K562 (cell line): Measurements from ENCODE around the gene TRANK1. TPM values are rescaled to one million over a fixed set of nuclear protein-coding genes. Genes with fewer than 3 reads are reported as not detected.
A peak's percentile ranks its signal among the peaks of the same experiment; 100 is the strongest.

Experiments
- CHD1 ChIP-seq: fragments of 200-600 bp; sonication (generic); IDR thresholded peaks from one replicate; pipeline ENCODE4 v1.6.1; 2012; ENCODE audit warnings: mild to moderate bottlenecking, moderate library complexity, low read length, inconsistent platforms
- HNRNPUL1 ChIP-seq: fragments of 200-400 bp; formaldehyde crosslinking; IDR thresholded peaks from 2 replicates; pipeline ENCODE4 v1.6.1; 2017; ENCODE audit warnings: low read length
- KLF6 ChIP-seq: fragments of 250-450 bp; sonication (Bioruptor Pico); IDR thresholded peaks from 2 replicates; pipeline ENCODE4 v1.4.0; 2020; ENCODE audit warnings: mild to moderate bottlenecking, moderate library complexity, borderline replicate concordance
- MEF2D ChIP-seq: conservative IDR thresholded peaks from 2 replicates; pipeline ENCODE4 v1.6.1; 2016; ENCODE audit warnings: low read depth, missing genetic modification characterization, missing compliant biosample characterization
- MTA1 ChIP-seq: fragments of 450-650 bp; IDR thresholded peaks from 2 replicates; pipeline ENCODE4 v1.6.1; 2017; ENCODE audit warnings: borderline replicate concordance
- NFRKB ChIP-seq: fragments of 450-650 bp; IDR thresholded peaks from 2 replicates; pipeline ENCODE4 v1.6.1; 2016; ENCODE audit warnings: low read depth
- NKRF ChIP-seq: fragments of 450-650 bp; IDR thresholded peaks from 2 replicates; pipeline ENCODE4 v1.6.1; 2016; ENCODE audit warnings: borderline replicate concordance
- NR2C2 ChIP-seq, 2 experiments: fragments of 200-800 bp in 1 of 2; sonication (Bioruptor generic) in 1 of 2; sonication (generic) in 1 of 2; formaldehyde crosslinking in 1 of 2; IDR thresholded peaks; 2 replicates each; pipeline versions ENCODE4 v1.6.1 to v1.8.0; 2016 to 2022; ENCODE audit warnings: mild to moderate bottlenecking in 1 of 2, missing compliant biosample characterization in 1 of 2, missing genetic modification characterization in 1 of 2, missing genetic modification reagents in 1 of 2
- TCFL5 ChIP-seq: fragments of 250-450 bp; sonication (Bioruptor Pico); conservative IDR thresholded peaks from 2 replicates; pipeline ENCODE4 v1.6.1; 2021; ENCODE audit warnings: mild to moderate bottlenecking, moderate library complexity, matching md5 sums
- polyA plus RNA-seq, 8 experiments: library from polyadenylated mRNA; depleted of rRNA in 4 of 8; stranded (reverse) in 5 of 8; unstranded in 3 of 8; fragments of >200 nt; fragmentation: Nextera tagmentation in 2 of 8; fragmentation: Illumina TruSeq in 1 of 8; extraction: Ambion mirVana in 2 of 8; extraction: Trizol in 1 of 8; gene quantifications; 2 replicates each; pipeline versions ENCODE4 v1.2.1 to v1.2.3, GENCODE V29; 2011 to 2014; ENCODE audit warnings: inconsistent platforms in 1 of 8, missing spikeins in 1 of 8
- total RNA-seq, 7 experiments: library from RNA; depleted of rRNA in 6 of 7; stranded (reverse); fragments of >200 nt in 6 of 7; fragmentation: Illumina TruSeq in 2 of 7; extraction: Trizol in 2 of 7; gene quantifications; 2 replicates each; pipeline versions ENCODE4 v1.2.1 to v1.2.3, GENCODE V29; 2011 to 2021; ENCODE audit warnings: low replicate concordance in 1 of 7
- TF ChIP-seq, protein P1 (sequence below): sonication (generic); formaldehyde crosslinking; IDR thresholded peaks from 2 replicates; pipeline ENCODE4 v1.8.0; 2022; ENCODE audit warnings: mild to moderate bottlenecking, missing genetic modification reagents

TRANK1 gene
- total and polyA plus RNA-seq, 9 of the 15 experiments (the other 6 are each of a cell fraction or from before 2014, with no cell fraction given): 0.41 to 5.3 (median 2.1) TPM

DNA sequence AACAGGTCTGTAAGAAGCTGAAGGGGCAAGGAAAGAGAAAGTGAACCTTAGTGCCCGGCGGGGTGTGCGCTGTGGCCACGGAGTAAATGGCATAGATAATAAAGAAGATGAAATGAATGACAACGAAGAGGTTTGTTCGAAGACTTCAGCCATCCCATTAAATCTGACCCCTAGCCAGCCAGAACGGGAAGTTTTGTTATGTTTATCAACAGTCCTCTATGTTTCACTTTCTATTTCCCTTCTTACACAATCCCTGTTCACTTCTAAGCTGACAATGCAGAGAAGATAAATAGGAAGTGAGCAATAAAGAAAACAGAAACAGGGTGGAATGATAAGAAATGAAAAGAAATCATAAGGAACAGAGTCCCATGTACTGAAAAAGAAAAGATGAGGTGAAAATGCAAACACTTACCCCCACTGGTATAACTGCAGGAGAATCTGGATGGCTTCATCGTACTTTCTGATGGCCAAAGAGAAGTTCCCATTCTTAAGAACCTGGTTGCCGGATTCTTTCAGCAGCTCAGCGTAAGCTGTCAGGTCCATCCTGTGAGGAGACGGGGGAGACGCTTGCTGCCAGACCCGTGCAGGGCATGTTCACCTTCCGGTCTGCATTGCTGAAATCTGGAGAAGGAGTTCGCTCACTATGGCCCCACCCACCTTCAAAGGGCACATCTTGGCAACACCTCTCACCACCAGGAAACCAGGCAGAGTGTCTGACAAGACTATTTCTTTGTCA is 36.8 kb downstream of the TRANK1 start (continued):
- TF ChIP-seq, protein P1, sequence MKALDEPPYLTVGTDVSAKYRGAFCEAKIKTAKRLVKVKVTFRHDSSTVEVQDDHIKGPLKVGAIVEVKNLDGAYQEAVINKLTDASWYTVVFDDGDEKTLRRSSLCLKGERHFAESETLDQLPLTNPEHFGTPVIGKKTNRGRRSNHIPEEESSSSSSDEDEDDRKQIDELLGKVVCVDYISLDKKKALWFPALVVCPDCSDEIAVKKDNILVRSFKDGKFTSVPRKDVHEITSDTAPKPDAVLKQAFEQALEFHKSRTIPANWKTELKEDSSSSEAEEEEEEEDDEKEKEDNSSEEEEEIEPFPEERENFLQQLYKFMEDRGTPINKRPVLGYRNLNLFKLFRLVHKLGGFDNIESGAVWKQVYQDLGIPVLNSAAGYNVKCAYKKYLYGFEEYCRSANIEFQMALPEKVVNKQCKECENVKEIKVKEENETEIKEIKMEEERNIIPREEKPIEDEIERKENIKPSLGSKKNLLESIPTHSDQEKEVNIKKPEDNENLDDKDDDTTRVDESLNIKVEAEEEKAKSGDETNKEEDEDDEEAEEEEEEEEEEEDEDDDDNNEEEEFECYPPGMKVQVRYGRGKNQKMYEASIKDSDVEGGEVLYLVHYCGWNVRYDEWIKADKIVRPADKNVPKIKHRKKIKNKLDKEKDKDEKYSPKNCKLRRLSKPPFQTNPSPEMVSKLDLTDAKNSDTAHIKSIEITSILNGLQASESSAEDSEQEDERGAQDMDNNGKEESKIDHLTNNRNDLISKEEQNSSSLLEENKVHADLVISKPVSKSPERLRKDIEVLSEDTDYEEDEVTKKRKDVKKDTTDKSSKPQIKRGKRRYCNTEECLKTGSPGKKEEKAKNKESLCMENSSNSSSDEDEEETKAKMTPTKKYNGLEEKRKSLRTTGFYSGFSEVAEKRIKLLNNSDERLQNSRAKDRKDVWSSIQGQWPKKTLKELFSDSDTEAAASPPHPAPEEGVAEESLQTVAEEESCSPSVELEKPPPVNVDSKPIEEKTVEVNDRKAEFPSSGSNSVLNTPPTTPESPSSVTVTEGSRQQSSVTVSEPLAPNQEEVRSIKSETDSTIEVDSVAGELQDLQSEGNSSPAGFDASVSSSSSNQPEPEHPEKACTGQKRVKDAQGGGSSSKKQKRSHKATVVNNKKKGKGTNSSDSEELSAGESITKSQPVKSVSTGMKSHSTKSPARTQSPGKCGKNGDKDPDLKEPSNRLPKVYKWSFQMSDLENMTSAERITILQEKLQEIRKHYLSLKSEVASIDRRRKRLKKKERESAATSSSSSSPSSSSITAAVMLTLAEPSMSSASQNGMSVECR (CRISPR knock-in tag): no peak
- TF ChIP-seq MTA1 (peak; percentile 49; the same call in 1 of the 2 replicates), NFRKB (0 out of 2 replicates have a peak, but pooled peaks have one; percentile 27), TCFL5 (CRISPR knock-in tag) (no peak), NKRF (0 out of 2 replicates have a peak, but pooled peaks have one; percentile 18), NR2C2 (CRISPR knock-in tag; IDR thresholded peaks at IDR 0.05) (no peak), NR2C2 (tag; IDR thresholded peaks at IDR 0.05) (peak; percentile 80), CHD1 (peak; percentile 54), KLF6 (CRISPR knock-in tag) (0 out of 2 replicates have a peak, but pooled peaks have one; percentile 53), MEF2D (peak; percentile 55; the same call in 1 of the 2 replicates), HNRNPUL1 (no peak)
